Esophagus (tissue), 2 donors: ENCODE data around the gene ZNF624. TPM values are rescaled to one million over a fixed set of nuclear protein-coding genes. Genes with fewer than 3 reads are reported as not detected.
"Not testable (repeated sequence)": the region's sequence is repeated elsewhere in the genome, so short reads cannot be mapped to it uniquely, and the experiment has no call there.

ENCODE experiments used
- H3K27ac ChIP-seq, 2 donors: one replicate each; pipeline ENCODE4 v1.5.1; 2013; ENCODE audit warnings: low read depth in 2 of 2, mild to moderate bottlenecking in 2 of 2, inconsistent platforms in 1 of 2, low read length in 1 of 2, moderate library complexity in 1 of 2
- H3K27me3 ChIP-seq, 2 donors: one replicate each; pipeline ENCODE4 v1.6.1; 2013; ENCODE audit warnings: low read length in 2 of 2, control low read depth in 1 of 2, mild to moderate bottlenecking in 1 of 2; ENCODE audit not compliant: insufficient read depth in 2 of 2, control insufficient read depth in 1 of 2
- H3K36me3 ChIP-seq, 2 donors: one replicate each; pipeline ENCODE4 v1.6.1; 2013; ENCODE audit warnings: low read length in 1 of 2; ENCODE audit not compliant: control insufficient read depth in 2 of 2, insufficient read depth in 2 of 2
- H3K4me1 ChIP-seq, 2 donors: one replicate each; pipeline ENCODE4 v1.6.1; 2013; ENCODE audit warnings: low read length in 1 of 2; ENCODE audit not compliant: control insufficient read depth in 2 of 2, insufficient read depth in 2 of 2
- H3K4me3 ChIP-seq, 2 donors: one replicate each; pipeline ENCODE4 v1.5.1; 2013; ENCODE audit warnings: low read length in 2 of 2, mild to moderate bottlenecking in 2 of 2, low read depth in 1 of 2, moderate library complexity in 1 of 2
- H3K9me3 ChIP-seq, 2 donors: one replicate each; pipeline ENCODE4 v1.6.1; 2013; ENCODE audit warnings: mild to moderate bottlenecking in 2 of 2, low read depth in 1 of 2, low read length in 1 of 2, moderate library complexity in 1 of 2; ENCODE audit not compliant: control insufficient read depth in 2 of 2, insufficient read depth in 1 of 2
- WGBS, 2 donors: extraction: QIAGEN DNeasy Blood & Tissue Kit; methylation state at CpG; one replicate each; pipeline ENCODE4 v1.1.7; 2013; 5-methylcytosine and 5-hydroxymethylcytosine counted together
- polyA plus RNA-seq, 2 donors: library from polyadenylated mRNA; stranded (reverse); fragments of 200-250 nt; gene quantifications; one replicate each; pipeline ENCODE4 v1.2.3, GENCODE V29; 2013
- donor health status: healthy with polysubstance abuse.
- donor health status: Bipolar disorder and iron deficiency.

Gene ZNF624
- polyA plus RNA-seq = 1 to 10 TPM in 1 of 2 donors, under 1 TPM in 1; 0.99 to 1.4 TPM

GRCh38 chr17:16653367-16654041 is at the start of gene ZNF624:
Gene ZNF624, minus strand, starts transcription at chr17:16653850.
- H3K4me1 ChIP-seq = no peaks in the 10 kb centered on the region
- H3K27ac ChIP-seq = peak within 1 kb of the TSS; percentile 89 to 91
- no peaks in the 10 kb centered on the region for H3K36me3 ChIP-seq
- H3K27me3 ChIP-seq = no peaks in the 10 kb centered on the region
- H3K4me3 ChIP-seq = peak within 1 kb of the TSS; percentile 61 to 64
- WGBS, 2 donors = 0% methylated on average over 55 of the region's 55 CpGs
- H3K9me3 ChIP-seq = peaks cover 0 to 2% of the 10 kb centered on the region in 2 donors

GRCh38 chr17:16697603-16698002 is 44.0 kb upstream of the ZNF624 start:
- not testable (repeated sequence) for H3K9me3 ChIP-seq, H3K27ac ChIP-seq, H3K27me3 ChIP-seq, H3K4me3 ChIP-seq, H3K36me3 ChIP-seq, H3K4me1 ChIP-seq
- 63 to 67% methylated on average over 5 of the region's 5 CpGs for WGBS, 2 donors

DNA sequence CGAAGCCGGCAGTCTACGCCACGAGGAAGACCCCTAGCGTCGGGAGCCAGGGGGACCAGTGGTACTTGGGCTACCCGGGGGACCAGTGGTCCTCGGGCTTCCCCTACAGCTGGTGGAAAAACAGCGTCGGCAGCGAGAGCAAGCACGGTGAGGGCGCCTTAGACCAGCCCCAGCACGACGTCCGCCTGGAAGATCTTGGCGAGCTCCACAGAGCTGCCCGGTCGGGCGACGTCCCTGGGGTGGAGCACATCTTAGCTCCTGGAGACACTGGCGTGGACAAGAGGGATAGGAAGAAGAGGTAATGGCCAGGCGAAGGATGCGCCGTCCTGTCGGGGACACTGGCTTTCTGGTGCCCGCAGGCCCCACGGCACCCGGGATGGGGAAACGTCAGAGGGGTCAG is 36.8 kb upstream of the ZNF624 start:
- not testable (repeated sequence) for H3K27ac ChIP-seq, H3K9me3 ChIP-seq, H3K27me3 ChIP-seq, H3K4me1 ChIP-seq, H3K4me3 ChIP-seq, H3K36me3 ChIP-seq
- WGBS, 2 donors = 66 to 95% methylated on average over 23 to 30 of the region's 30 CpGs

- H3K27ac ChIP-seq, H3K27me3 ChIP-seq, H3K4me3 ChIP-seq, H3K36me3 ChIP-seq, H3K9me3 ChIP-seq, H3K4me1 ChIP-seq: not testable (repeated sequence)
- WGBS, 2 donors = 64 to 66% methylated on average over 23 to 33 of the region's 33 CpGs
Measured at GRCh38 chr17:16689731-16690281, 36.2 kb upstream of the ZNF624 start, which contains the start of gene CCDC144A. Gene CCDC144A, plus strand, starts transcription at chr17:16690241. Its CDS starts 160 bp downstream, at chr17:16690401.

GRCh38 chr17:16687151-16687550 is 33.5 kb upstream of the ZNF624 start:
- H3K27ac ChIP-seq, H3K27me3 ChIP-seq, H3K4me3 ChIP-seq, H3K4me1 ChIP-seq, H3K36me3 ChIP-seq, H3K9me3 ChIP-seq: not testable (repeated sequence)
- WGBS, 2 donors = 56 to 72% methylated on average over 5 of the region's 5 CpGs

DNA sequence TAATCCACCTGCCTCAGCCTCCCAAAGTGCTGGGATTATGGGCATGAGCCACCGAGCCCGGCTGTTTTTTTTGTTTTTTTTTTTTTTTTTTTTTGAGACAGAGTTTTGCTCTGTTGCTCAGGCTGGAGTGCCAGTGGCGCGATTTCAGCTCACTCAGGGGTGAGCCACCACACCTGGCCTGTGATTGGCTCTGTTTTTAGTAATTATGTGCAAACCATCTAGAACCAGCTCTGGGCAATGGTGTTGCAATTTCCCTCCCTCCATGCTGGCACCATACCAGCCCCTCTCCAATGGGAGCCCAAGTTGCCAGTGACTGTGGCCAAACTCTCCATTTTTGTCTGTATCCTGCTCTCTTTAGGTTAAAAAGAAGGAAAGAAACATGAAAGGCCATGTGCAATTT is 32.4 kb upstream of the ZNF624 start:
- not testable (repeated sequence) for H3K36me3 ChIP-seq, H3K27me3 ChIP-seq, H3K4me3 ChIP-seq, H3K27ac ChIP-seq, H3K9me3 ChIP-seq, H3K4me1 ChIP-seq
- 63 to 70% methylated on average over 4 of the region's 4 CpGs for WGBS, 2 donors

DNA sequence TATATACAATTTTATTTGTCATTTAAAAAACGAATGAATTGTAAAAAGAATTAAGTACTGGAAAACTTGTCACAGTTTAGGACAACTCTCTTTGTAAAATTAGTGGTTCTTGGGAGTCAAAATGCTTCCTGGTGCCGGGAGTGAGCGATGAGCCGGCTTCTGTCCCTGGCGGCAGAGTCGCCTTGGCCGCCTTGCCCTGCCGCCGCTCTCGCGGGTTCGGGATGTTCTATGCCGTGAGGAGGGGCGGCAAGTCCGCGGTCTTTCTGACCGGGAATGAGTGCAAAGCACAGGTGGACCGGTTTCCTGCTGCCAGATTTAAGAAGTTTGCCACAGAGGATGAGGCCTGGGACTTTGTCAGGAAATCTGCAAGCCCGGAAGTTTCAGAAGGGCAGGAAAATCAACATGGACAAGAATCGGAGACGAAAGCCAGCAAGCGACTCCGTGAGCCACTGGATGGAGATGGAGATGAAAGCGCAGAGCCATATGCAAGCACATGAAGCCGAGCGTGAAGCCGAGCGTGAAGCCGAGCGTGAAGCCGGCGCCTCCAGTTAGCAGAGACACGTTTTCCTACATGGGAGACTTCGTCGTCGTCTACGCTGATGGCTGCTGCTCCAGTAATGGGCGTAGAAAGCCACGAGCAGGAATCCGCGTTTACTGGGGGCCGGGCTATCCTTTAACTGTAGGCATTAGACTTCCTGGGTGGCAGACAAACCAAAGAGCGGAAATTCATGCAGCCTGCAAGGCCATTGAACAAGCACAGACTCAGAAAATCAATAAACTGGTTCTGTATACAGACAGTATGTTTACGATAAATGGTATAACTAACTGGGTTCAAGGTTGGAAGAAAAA is 29.9 kb upstream of the ZNF624 start:
- WGBS, 2 donors = 42 to 45% methylated on average over 44 of the region's 44 CpGs

DNA sequence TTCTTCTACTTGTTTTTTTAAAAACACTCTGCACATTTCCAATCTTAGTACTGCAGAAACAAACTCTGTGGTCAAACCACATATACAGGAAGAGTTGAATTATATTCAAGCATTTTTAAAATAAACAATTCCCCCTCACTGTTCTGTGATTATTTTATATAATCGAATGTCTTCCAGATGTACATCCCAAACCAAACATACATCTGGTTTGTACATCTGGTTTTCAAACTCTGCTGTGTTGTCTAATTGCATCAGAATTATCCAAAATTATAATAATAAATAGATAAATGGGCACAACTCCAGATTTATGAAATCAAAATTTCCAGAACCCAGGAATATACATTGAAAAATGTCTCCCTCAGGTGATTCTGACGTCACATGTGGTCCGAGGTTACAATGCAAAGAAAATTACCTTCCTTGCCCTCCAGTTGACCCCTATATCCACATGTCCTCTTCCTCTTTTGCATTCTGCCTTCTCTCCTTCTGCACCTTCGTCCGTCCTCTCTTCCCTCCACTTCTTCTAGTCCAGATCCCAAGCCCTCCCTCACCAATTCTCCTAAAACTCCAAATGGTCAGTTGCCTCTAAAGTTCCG is 23.1 kb upstream of the ZNF624 start:
- no peaks in the 10 kb centered on the region for H3K4me1 ChIP-seq
- H3K4me3 ChIP-seq = no peak overlapping the region
- H3K27me3 ChIP-seq = no peaks in the 10 kb centered on the region
- H3K36me3 ChIP-seq = no peaks in the 10 kb centered on the region
- WGBS, 2 donors = 82 to 83% methylated on average over 6 of the region's 6 CpGs
- no peaks in the 10 kb centered on the region for H3K9me3 ChIP-seq
- no peak overlapping the region for H3K27ac ChIP-seq

More for the DNA sequence above, 29.9 kb upstream of the ZNF624 start:
- not testable (repeated sequence) for H3K9me3 ChIP-seq, H3K4me1 ChIP-seq, H3K27me3 ChIP-seq, H3K27ac ChIP-seq, H3K36me3 ChIP-seq
- peak overlapping the region in 1 of 2 donors; percentile 26 for H3K4me3 ChIP-seq

DNA sequence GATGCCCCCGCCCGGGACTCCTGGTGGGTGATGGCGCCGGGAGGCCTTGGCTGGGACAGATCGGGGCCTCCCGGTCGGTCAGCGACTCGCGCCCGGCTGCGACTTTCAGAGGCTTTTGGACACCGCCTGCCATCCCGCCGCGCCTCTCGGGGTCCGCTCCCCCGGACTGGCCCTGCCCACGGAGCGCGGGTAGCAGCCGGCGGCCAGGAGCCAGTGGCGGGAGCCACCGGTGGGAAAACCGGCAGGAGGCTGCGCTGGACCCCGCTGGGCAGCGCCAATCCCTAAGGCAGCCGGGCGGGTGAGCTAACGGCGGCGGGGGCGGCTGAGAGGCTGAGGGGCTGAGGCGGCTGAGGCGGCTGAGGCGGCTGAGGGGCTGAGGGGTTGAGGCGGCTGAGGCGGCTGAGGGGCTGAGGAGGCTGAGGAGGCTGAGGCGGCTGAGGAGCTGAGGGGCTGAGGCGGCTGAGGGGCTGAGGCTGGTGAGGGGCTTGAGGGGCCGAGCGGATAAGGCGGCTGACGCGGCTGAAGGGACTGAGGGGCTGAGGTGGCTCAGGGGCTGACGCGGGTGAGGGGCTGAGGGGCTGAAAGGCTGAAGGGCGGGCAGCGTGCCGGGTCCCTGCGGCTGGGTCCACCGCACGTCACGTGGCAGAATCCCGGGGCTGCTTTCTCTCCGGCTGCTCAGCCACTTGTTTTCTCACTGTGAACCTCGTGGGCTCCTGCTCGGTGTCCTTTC is 13.4 kb upstream of the ZNF624 start:
- H3K27me3 ChIP-seq, H3K4me1 ChIP-seq, H3K36me3 ChIP-seq, H3K9me3 ChIP-seq, H3K27ac ChIP-seq: not testable (repeated sequence)
- peak overlapping the region; percentile 35 to 43 for H3K4me3 ChIP-seq
- WGBS, 2 donors = 2% methylated on average over 56 to 61 of the region's 61 CpGs
